NCI-H2029 treated with DMSO at 0.1 percent for 48 hours (cell line): Measurements from ENCODE around the gene CD74.

Source experiments
- DNase-seq: peaks from one replicate; lab custom pipeline; 2025; lab: John Stamatoyannopoulos, UW

Gene CD74

GRCh38 chr5:150410524-150411244, 2.0 kb downstream of the CD74 start:
- DNase-seq: peak; percentile 44

- peak; percentile 73 for DNase-seq
Observed at GRCh38 chr5:150409638-150410523, 2.8 kb downstream of the CD74 start.

- DNase-seq: no peak
Observed at GRCh38 chr5:150408231-150408943, 4.3 kb downstream of the CD74 start.

DNA sequence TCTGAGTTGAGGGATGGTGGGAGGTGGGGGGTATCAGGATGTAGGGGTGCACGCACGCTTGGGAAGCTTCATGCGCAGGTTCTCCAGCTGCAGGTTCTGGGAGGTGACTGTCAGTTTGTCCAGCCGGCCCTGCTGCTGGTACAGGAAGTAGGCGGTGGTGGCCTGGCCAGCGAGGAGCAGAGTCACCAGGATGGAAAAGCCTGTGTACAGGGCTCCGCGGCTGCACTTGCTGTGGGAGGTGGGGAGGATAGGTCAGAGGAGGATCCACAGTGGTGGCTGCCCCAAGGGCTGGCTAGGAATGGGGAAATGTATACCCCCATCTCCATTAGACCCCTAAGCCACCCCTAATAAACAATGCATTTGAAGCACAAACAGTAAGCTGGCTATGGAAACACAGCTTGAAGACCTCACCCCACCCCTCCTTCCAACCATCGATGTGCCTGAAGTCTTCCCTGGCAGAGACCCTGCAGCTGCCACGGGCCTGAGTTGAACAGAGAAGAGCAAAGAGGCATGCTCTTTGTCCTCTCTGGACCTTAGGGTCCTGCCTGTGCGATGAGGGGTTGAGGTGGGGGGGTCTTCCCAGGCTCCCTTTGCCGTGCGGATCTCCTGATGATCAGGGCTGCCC, 5.5 kb downstream of the CD74 start:
- DNase-seq: no peak

DNA sequence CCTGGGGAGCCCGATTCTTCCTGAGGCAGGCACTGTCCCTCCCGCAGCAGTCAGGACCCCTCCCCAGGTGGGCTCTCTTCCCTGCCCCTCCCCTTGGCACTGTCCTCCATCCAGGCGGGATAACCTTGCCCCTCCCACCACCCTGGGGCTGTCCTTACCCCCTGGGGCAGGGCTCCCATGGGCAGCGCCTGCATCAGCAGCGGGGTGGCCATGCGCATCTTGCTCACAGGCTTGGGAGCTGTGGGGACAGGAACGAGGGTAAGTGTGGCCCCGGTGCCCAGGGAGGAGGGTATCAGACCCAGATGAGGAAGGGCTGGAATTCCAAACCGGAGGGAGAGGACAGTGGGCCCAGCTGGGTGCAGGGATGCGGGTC, 6.0 kb downstream of the CD74 start:
- no peak for DNase-seq

- no peak for DNase-seq
Observed at GRCh38 chr5:150406103-150406722, 6.5 kb downstream of the CD74 start.

GRCh38 chr5:150404941-150405816, 7.5 kb downstream of the CD74 start:
- no peak for DNase-seq

DNA sequence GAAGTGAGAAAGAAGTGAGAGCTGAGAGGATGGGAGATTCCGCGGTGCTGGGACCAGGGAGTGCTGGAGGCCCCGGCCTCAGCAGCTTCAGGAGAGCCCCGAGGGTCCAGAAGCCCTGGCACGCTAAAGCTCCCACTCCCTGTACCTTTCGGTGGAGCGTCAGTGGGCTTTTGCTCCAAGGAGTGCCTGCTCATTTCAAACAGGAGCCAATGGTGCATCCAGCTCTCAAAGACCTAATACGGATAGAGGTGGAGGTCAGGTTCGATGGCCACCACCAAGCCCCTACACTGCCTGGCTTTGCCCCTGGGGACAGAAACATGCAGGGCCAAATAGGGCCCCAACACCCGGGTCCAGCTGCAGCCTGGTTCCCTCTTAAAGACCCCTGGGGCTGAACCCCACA, 8.2 kb downstream of the CD74 start:
- DNase-seq: no peak

DNA sequence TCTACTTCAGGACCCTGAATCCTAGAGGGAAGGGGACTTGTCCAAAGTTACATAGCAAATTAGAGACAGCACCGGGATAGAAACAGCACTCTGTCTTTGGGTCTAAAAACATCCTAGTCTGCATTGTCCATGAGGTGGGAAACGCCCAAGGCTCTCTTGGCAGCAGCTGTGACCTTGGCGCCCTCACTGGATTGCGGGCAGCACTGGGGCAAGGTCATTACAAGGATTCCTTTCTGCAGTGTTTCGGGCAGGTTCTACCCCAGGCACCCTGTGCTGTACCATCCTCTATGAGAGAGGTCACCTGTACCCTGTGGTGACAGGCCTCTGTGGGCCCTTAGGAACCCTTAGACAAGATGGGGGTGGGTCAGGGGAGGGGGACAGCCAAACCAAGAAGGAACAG, 8.6 kb downstream of the CD74 start:
- no peak for DNase-seq

- no peak for DNase-seq
Observed at GRCh38 chr5:150402901-150403342, 9.8 kb downstream of the CD74 start.

GRCh38 chr5:150402229-150402773, 10.4 kb downstream of the CD74 start:
- DNase-seq: no peak

- no peak for DNase-seq
Observed at GRCh38 chr5:150401376-150402228, 11.1 kb downstream of the CD74 start.

- DNase-seq: no peak
Observed at GRCh38 chr5:150401076-150401375, 11.7 kb downstream of the CD74 start.

- DNase-seq: no peak
Observed at GRCh38 chr5:150400316-150401075, 12.2 kb downstream of the CD74 start.

GRCh38 chr5:150399524-150400211, 13.0 kb downstream of the CD74 start:
- no peak for DNase-seq

DNA sequence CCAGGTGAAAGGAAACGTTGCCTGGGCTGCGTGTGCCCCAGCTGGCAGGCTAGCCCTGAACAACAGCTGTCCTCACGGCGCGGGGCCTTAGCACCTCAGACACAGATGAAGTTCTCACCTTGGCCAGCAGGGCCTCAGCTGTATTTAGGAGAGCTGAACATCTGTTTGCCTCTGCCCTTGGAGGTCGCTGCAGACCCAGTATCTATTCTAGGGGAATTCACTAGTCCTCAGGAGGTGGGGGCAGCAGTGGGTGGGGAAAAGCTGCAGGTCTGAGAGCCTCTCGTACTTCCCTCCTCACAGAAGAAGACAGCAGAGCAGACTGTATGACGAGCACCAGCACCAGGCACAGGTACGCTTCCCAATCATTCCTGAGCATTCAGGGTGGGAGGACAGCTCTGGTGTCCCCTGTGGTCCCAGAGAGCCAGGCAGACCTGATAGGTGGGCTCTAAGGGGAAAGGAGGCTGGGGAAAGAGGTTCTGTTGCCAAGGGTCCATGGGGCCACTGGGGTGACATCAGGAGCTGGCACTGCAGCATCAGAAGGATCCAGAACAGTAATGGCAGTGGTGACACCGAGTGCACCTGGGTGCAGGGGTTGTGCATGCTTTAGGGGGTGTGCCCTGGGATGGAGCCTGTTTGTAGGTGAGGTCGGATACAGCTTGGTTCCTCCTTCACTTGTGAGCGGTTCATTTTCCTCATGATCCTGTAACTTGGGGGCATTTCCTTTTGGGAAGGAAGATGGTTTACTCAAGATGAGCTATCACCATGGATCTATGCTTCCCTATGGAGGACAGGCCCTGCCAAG, 13.8 kb downstream of the CD74 start:
- no peak for DNase-seq
